Activated naive CD4-positive, alpha-beta T cell treated with anti-CD3 and anti-CD28 coated beads for 36 hours (primary cell): ENCODE data around the gene GKAP1. TPM values are rescaled to one million over a fixed set of nuclear protein-coding genes. Genes with fewer than 3 reads are reported as not detected.
"Not testable (repeated sequence)": the region's sequence is repeated elsewhere in the genome, so short reads cannot be mapped to it uniquely, and the experiment has no call there.

Source experiments
- CTCF ChIA-PET: fragments of 350-600 bp; sonication (Branson Sonifier 250); formaldehyde crosslinking; loops from one replicate; lab custom pipeline; 2021; ENCODE audit warnings: antibody characterized with exemption; lab: Charles Lee
- DNase-seq: peaks from one replicate; pipeline ENCODE4 v3.0.0-alpha.2; 2020
- H3K27ac Mint-ChIP-seq: one replicate; pipeline ENCODE4 v1.8.0; 2021; ENCODE audit warnings: mild to moderate bottlenecking, mixed read lengths
- H3K27me3 Mint-ChIP-seq: one replicate; pipeline ENCODE4 v1.8.0; 2021; ENCODE audit warnings: low read depth, mixed read lengths
- H3K36me3 Mint-ChIP-seq: one replicate; pipeline ENCODE4 v1.8.0; 2021; ENCODE audit warnings: low read depth, mixed read lengths
- H3K4me1 Mint-ChIP-seq: one replicate; pipeline ENCODE4 v1.8.0; 2021; ENCODE audit warnings: low read depth, mixed read lengths
- H3K4me3 Mint-ChIP-seq: one replicate; pipeline ENCODE4 v1.8.0; 2021; ENCODE audit warnings: mild to moderate bottlenecking, moderate library complexity, mixed read lengths
- H3K9me3 Mint-ChIP-seq: one replicate; pipeline ENCODE4 v1.8.0; 2021; ENCODE audit warnings: mixed read lengths
- intact Hi-C: fragments of 100-400 bp; cut with micrococcal nuclease; formaldehyde crosslinking; loops from one replicate; pipeline ENCODE4 v1.15.1; 2023
- total RNA-seq, 2 experiments: library from RNA; stranded (reverse); gene quantifications; one replicate each; pipeline ENCODE4 v1.2.3, GENCODE V29; 2021

GKAP1 gene
- total RNA-seq, 2 experiments from 2014 or later = 4.4 to 4.5 TPM

DNA sequence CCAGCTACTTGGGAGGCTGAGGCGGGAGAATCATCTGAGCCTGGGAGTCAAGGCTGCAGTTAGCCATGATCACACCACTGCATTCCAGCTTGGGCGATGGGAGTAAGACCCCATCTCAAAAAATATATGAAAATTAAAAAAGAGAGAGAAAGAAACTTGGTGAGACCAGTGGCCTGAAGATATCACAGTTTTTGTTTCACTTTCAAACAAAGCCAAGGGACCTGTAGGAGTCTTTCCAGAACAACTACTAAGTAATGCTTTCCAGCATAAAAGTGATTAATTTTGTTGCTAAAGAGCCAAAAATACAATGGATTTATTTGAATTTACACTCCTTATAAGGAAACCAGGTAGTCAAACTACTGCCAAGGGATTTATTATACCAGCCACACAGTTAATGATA is 23.5 kb downstream of the GKAP1 start:
- DNase-seq = no peak
- no peaks in the 10 kb centered on the region for H3K9me3 Mint-ChIP-seq
- CTCF ChIA-PET = no interaction called here
- H3K27me3 Mint-ChIP-seq = no peaks in the 10 kb centered on the region
- H3K4me1 Mint-ChIP-seq = no peaks in the 10 kb centered on the region
- H3K36me3 Mint-ChIP-seq = peaks cover 8% of the 10 kb centered on the region
- H3K27ac Mint-ChIP-seq = no peak overlapping the region
- no peak overlapping the region for H3K4me3 Mint-ChIP-seq
- intact Hi-C loops = no loop called here

DNA sequence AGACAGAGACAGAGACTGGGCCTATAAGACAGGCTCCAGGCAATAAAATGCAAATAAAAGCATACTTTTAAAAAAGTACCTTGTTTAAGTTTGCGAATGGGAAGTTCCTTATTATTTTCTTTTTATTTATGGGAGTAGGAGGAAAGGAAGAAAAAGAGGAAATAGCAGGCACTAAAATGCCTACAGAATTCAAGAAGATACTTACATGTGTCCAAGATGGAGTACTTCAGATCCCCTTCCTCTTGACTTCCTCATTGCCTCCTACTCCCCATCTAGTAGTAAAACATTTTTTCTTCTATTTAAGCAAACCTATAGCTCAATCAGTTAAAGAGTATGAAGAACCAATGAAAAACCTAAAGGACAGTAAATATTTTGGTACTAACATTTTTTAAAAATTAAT is 24.8 kb downstream of the GKAP1 start:
- Mint-ChIP-seq H3K9me3 (no peaks in the 10 kb centered on the region), H3K27me3 (no peaks in the 10 kb centered on the region), H3K36me3 (peaks cover 7% of the 10 kb centered on the region), H3K27ac (no peak overlapping the region), H3K4me3 (no peak overlapping the region), H3K4me1 (no peaks in the 10 kb centered on the region)
- CTCF ChIA-PET = interaction anchor here (0.6 to 0.7 kb wide), 2 partner anchors 82 to 236 kb away, joined by 3 to 4 read pairs; no protein-coding TSS in a partner anchor
- intact Hi-C loops = no loop called here
- DNase-seq = no peak

DNA sequence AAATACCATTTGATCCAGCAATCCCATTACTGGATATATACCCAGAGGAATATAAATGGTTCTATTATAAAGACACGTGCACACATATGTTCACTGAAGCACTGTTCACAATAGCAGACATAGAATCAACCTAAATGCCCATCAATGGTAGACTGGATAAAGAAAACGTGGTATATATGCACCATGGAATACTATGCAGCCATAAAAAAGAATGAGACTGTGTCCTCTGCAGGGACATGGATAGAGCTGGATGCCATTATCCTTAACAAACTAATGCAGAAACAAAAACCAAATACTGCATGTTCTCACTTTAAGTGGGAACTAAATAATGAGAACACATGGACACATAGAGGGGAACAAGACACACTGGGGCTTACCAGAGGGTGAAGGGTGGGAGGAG is 39.4 kb downstream of the GKAP1 start:
- no peak for DNase-seq
- Mint-ChIP-seq H3K36me3 (peaks cover 2% of the 10 kb centered on the region), H3K9me3 (no peaks in the 10 kb centered on the region), H3K27ac (no peak overlapping the region), H3K27me3 (no peaks in the 10 kb centered on the region), H3K4me1 (no peaks in the 10 kb centered on the region), H3K4me3 (no peak overlapping the region)
- intact Hi-C loops = no loop called here
- CTCF ChIA-PET = no interaction called here

DNA sequence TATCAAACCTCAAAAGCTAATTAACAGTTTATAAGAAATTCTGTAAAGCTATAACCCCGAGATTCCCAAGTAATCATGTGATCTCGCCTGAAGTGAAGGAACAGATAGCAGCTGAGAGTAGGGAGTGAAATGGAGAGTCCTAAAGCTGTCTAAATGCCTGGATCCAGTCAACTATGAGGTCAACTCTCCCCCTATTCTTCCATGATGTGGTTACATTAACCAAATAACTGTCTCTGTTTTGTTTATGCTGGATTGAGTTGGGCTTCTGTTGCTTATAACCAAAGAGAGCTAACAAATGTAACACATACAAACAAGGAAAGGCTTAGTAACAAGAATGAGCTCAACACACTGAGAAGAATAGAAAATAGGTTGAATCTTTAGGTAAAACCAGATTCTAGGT is 41.6 kb downstream of the GKAP1 start:
- H3K27me3 Mint-ChIP-seq = no peaks in the 10 kb centered on the region
- intact Hi-C loops = no loop called here
- no peaks in the 10 kb centered on the region for H3K4me1 Mint-ChIP-seq
- DNase-seq = no peak
- peaks cover 2% of the 10 kb centered on the region for H3K36me3 Mint-ChIP-seq
- CTCF ChIA-PET = interaction anchor here (0.7 kb wide), 1 partner anchor 231 kb away, joined by 3 read pairs; no protein-coding TSS in a partner anchor
- H3K9me3 Mint-ChIP-seq = no peaks in the 10 kb centered on the region
- H3K27ac Mint-ChIP-seq = no peak overlapping the region
- no peak overlapping the region for H3K4me3 Mint-ChIP-seq

DNA sequence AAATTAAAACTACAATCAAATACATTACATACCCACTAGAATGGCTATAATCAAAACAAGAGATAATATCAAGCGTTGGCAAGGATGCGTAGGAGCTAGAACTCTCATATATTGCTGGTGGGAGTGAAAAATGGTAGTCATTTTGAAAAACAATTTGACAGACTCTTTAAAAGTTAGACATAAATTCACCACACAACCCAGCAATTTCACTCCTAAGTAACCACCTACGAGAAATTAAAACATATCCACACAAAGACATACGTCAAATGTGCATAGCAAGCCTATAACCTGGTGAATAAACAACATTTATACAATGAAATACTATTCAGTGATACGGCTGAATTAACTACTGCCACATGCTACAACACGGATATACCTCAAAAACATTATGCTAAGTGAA is 44.7 kb downstream of the GKAP1 start:
- CTCF ChIA-PET = no interaction called here
- Mint-ChIP-seq H3K4me1 (no peaks in the 10 kb centered on the region), H3K27ac (no peak overlapping the region), H3K9me3 (no peaks in the 10 kb centered on the region), H3K4me3 (no peak overlapping the region), H3K27me3 (no peaks in the 10 kb centered on the region), H3K36me3 (peaks cover 4% of the 10 kb centered on the region)
- intact Hi-C loops = no loop called here
- DNase-seq = no peak

DNA sequence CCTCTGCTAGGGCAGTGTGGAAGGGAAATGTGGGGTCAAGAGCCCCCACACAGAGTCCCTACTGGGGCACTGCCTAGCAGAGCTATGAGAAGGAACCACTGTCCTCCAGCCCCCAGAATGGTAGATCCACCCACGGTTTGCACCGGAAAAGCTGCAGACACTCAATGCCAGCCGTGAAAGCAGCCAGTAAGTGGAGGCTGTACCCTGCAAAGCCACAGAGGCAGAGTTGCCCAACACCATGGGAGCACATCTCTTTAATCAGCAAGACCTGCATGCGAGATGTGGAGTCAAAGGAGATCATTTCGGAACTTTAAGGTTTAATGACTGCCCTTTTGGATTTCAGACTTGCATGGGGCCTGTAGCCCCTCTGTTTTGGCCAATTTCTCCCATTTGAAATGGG is 52.2 kb downstream of the GKAP1 start:
- Mint-ChIP-seq H3K27ac (no peak overlapping the region), H3K4me3 (no peak overlapping the region), H3K27me3 (no peaks in the 10 kb centered on the region), H3K9me3 (peaks cover 15% of the 10 kb centered on the region), H3K36me3 (peaks cover 30% of the 10 kb centered on the region), H3K4me1 (no peaks in the 10 kb centered on the region)
- CTCF ChIA-PET = no interaction called here
- no peak for DNase-seq
- intact Hi-C loops = no loop called here

DNA sequence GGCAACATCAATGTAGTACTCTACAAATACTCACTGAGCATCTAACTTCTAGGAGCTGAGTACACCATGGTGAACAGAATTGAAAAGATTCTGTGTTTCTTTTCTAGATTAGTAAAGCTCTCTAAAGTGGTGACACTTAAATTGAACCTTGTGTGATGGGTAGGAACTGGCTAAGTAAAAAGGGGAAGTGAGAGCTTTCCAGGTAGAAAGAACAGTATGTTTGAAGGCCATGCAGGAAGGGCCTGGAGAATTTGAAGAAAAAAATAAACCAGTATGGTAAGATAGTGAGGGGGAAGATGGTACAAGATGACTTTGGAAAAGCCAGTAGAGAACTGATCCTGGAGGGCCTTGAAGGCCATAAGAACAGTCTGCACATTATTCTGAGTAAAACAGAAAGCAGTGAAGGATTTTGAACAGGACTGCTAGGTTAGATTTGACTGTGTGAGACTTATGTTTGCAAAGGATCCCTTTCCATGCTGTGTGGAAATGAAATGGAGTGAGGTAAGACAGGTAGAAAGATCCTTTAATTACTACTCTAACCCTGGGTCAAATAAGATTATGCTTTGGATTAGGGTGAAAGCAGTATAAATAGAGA is 63.1 kb downstream of the GKAP1 start:
- intact Hi-C loops = no loop called here
- Mint-ChIP-seq H3K27ac (no peak overlapping the region), H3K4me3 (no peak overlapping the region), H3K4me1 (peaks cover 3% of the 10 kb centered on the region), H3K9me3 (no peaks in the 10 kb centered on the region), H3K36me3 (peaks cover 11% of the 10 kb centered on the region), H3K27me3 (no peaks in the 10 kb centered on the region)
- CTCF ChIA-PET = no interaction called here
- no peak for DNase-seq

DNA sequence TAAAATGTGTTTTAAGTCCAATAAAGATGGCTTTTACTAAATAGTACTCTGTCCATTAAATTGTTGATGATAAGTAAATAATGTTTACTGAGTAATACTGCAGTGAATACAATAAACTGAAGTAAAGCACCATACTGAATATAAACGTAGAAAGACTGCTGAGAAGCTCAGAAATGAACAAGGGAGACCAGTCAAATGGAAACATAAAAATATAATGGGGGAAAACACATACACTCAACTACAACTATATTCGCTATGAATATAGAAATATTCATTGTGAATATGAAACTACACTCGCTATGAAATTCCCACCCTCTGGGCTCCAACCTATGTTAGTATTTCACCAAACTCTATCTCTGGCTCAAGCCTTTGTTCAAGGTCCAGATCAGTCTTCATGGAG is 67.9 kb downstream of the GKAP1 start:
- H3K9me3 Mint-ChIP-seq = no peaks in the 10 kb centered on the region
- no peak overlapping the region for H3K4me3 Mint-ChIP-seq
- H3K4me1 Mint-ChIP-seq = peaks cover 7% of the 10 kb centered on the region
- peaks cover 11% of the 10 kb centered on the region for H3K36me3 Mint-ChIP-seq
- no peak for DNase-seq
- no peaks in the 10 kb centered on the region for H3K27me3 Mint-ChIP-seq
- CTCF ChIA-PET = interaction anchor here (0.7 kb wide), 1 partner anchor 365 kb away, joined by 4 read pairs; no protein-coding TSS in a partner anchor
- H3K27ac Mint-ChIP-seq = no peak overlapping the region
- intact Hi-C loops = no loop called here

DNA sequence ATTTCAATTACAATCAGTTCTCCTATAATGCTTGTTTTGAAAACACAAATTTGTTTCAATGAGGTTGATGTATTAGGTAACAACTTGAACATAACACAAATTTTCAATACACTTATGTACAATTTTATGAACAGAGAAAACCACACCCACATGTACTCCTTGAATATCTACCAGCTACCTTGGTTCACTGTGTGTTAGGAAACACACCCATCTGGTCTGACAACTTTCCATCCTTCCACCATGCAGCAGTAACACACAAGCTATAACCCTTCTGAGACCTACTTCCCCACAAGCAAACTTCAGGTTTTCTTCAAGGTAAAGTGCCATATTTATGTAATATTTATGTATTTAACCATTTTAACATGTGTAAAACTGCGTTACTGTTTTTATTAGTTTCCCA is 73.4 kb downstream of the GKAP1 start:
- CTCF ChIA-PET = no interaction called here
- H3K9me3 Mint-ChIP-seq = no peaks in the 10 kb centered on the region
- no peak overlapping the region for H3K27ac Mint-ChIP-seq
- H3K4me1 Mint-ChIP-seq = peaks cover 4% of the 10 kb centered on the region
- intact Hi-C loops = no loop called here
- H3K4me3 Mint-ChIP-seq = no peak overlapping the region
- DNase-seq = no peak
- peaks cover 6% of the 10 kb centered on the region for H3K36me3 Mint-ChIP-seq
- H3K27me3 Mint-ChIP-seq = no peaks in the 10 kb centered on the region

DNA sequence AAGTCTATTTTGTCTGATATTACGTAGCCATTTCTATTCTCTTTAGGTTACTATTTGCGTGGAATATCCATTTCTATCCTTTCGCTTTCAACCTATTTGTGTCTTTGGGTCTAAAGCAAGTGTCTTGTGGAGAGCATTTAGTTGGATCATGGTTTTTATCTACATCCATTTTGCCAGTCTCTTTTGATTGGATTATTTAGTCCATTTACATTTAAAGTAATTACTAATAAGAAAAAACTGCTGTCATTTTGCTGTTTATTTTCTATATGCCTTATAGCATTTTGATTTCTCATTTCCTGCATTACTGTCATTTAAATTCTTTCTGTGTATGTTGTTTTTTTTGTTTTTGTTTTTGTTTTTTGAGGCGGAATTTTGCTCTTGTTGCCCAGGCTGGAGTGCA is 83.8 kb downstream of the GKAP1 start:
- no peaks in the 10 kb centered on the region for H3K27me3 Mint-ChIP-seq
- peaks cover 7% of the 10 kb centered on the region for H3K9me3 Mint-ChIP-seq
- CTCF ChIA-PET = no interaction called here
- H3K4me1 Mint-ChIP-seq = peaks cover 4% of the 10 kb centered on the region
- no peak overlapping the region for H3K27ac Mint-ChIP-seq
- peaks cover 5% of the 10 kb centered on the region for H3K36me3 Mint-ChIP-seq
- intact Hi-C loops = no loop called here
- no peak for DNase-seq
- H3K4me3 Mint-ChIP-seq = no peak overlapping the region

DNA sequence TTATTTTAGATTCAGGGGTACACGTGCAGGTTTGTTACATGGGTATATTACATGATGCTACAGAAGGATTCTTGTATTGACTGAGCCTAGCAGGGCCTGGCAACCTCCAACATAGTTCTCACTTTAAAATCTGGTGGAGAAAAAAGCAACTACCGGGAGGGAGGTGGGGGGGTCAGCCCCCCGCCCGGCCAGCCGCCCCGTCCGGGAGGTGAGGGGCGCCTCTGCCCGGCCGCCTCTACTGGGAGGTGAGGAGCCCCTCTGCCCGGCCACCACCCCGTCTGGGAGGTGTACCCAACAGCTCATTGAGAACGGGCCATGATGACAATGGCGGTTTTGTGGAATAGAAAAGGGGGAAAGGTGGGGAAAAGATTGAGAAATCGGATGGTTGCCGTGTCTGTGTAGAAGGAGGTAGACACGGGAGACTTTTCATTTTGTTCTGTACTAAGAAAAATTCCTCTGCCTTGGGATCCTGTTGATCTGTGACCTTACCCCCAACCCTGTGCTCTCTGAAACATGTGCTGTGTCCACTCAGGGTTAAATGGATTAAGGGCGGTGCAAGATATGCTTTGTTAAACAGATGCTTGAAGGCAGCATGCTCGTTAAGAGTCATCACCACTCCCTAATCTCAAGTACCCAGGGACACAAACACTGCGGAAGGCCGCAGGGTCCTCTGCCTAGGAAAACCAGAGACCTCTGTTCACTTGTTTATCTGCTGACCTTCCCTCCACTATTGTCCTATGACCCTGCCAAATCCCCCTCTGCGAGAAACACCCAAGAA is 88.8 kb downstream of the GKAP1 start:
- H3K27me3 Mint-ChIP-seq, H3K27ac Mint-ChIP-seq, DNase-seq, CTCF ChIA-PET, intact Hi-C loops, H3K36me3 Mint-ChIP-seq, H3K4me3 Mint-ChIP-seq, H3K9me3 Mint-ChIP-seq, H3K4me1 Mint-ChIP-seq: not testable (repeated sequence)

DNA sequence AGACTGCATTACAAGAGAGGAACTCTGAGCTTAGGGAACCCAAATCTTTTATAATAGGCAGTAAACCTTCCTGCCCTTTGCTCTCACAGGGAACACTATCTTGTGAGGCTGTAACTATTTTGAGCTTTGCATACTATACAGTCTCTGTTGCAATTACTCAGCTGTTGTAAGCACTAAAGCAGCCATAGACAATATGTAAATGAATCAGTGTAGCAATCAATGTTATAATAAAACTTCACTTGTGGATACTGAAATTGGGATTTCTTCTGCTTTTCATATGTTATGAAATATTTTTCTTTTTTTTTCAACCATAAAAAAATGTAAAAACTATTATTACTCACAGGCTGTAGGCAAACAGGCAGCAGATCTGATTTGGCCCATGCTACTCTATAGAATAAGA is 93.1 kb downstream of the GKAP1 start:
- no peak overlapping the region for H3K27ac Mint-ChIP-seq
- no peak overlapping the region for H3K4me3 Mint-ChIP-seq
- intact Hi-C loops = no loop called here
- no peaks in the 10 kb centered on the region for H3K4me1 Mint-ChIP-seq
- CTCF ChIA-PET = no interaction called here
- no peaks in the 10 kb centered on the region for H3K36me3 Mint-ChIP-seq
- no peaks in the 10 kb centered on the region for H3K9me3 Mint-ChIP-seq
- DNase-seq = no peak
- no peaks in the 10 kb centered on the region for H3K27me3 Mint-ChIP-seq
